ENCODE results near the gene RIMS4. TPM values are rescaled to one million over a fixed set of nuclear protein-coding genes. Genes with fewer than 3 reads are reported as not detected.

The RIMS4 gene
- total RNA-seq, 2 experiments from 2014 or later, result not detected

DNA sequence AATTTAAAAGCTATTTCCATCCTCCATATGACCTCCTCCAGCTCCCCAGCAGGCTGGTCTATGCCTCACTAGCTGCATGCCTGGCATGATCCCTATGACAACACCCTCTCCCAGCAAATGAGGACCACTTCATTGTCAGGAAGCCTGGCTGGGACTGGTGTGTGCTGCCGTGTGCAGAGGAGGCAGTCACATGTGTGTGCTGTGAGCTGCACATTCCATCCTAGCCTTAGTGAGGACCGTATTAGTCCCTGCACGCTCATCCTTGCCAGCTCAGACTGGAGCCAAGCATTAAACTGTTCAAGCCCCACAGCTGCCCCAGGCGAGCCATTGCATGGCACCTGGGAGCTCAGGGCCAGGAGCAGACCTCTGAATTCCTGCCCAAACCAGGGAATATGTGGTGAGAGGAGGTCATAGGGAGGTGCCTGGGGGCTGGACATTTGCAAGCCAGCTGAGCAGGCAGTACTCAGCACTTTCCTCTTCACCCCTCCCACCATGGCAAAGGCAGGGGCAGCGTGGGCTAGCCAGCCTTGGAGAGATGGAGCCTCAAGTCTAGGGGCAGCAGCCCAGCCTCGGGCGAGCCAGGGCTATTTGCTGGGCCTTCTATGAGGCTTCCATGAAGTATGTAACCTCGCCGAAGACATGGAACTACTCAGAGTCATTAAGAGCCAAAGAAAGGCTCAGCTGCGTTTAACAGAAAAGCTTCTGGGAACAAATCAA, 103.9 kb downstream of the RIMS4 start:
- Mint-ChIP-seq H3K36me3 (ENCODE audit: low read depth) (no peaks in the 10 kb centered on the region), H3K27ac (no peak overlapping the region), H3K9me3 (no peaks in the 10 kb centered on the region), H3K4me1 (ENCODE audit: low read depth) (no peaks in the 10 kb centered on the region), H3K27me3 (no peaks in the 10 kb centered on the region), H3K4me3 (no peak overlapping the region)
- POLR2A ChIA-PET, result no interaction called here
- TF ChIP-seq, protein P1, sequence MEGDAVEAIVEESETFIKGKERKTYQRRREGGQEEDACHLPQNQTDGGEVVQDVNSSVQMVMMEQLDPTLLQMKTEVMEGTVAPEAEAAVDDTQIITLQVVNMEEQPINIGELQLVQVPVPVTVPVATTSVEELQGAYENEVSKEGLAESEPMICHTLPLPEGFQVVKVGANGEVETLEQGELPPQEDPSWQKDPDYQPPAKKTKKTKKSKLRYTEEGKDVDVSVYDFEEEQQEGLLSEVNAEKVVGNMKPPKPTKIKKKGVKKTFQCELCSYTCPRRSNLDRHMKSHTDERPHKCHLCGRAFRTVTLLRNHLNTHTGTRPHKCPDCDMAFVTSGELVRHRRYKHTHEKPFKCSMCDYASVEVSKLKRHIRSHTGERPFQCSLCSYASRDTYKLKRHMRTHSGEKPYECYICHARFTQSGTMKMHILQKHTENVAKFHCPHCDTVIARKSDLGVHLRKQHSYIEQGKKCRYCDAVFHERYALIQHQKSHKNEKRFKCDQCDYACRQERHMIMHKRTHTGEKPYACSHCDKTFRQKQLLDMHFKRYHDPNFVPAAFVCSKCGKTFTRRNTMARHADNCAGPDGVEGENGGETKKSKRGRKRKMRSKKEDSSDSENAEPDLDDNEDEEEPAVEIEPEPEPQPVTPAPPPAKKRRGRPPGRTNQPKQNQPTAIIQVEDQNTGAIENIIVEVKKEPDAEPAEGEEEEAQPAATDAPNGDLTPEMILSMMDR (IDR thresholded peaks at IDR 0.05), result no peak
- CTCF ChIA-PET, result no interaction called here
- ATAC-seq (ENCODE audit: poor library complexity) (no peak), DNase-seq (no peak)
- no peaks in the 10 kb centered on the region for H3K27me3 ChIP-seq (ENCODE audit: control insufficient read depth in 1 of 2, insufficient read depth in 2 of 2, low read length in 2 of 2)
- no peaks in the 10 kb centered on the region for H3K9me3 ChIP-seq (ENCODE audit: control insufficient read depth in 1 of 2, insufficient read depth in 1 of 2, low read length in 2 of 2)
- no peaks in the 10 kb centered on the region for H3K4me1 ChIP-seq (ENCODE audit: insufficient read depth, low read length)
- intact Hi-C loops (cut with DNase I, micrococcal nuclease), result no loop called here
- H3K4me3 ChIP-seq (ENCODE audit: low read length), result no peak overlapping the region
- no peaks in the 10 kb centered on the region for H3K36me3 ChIP-seq (ENCODE audit: insufficient read depth, low read length)
- H3K27ac ChIP-seq (ENCODE audit: low read depth in 1 of 2, low read length in 2 of 2), result no peak overlapping the region

DNA sequence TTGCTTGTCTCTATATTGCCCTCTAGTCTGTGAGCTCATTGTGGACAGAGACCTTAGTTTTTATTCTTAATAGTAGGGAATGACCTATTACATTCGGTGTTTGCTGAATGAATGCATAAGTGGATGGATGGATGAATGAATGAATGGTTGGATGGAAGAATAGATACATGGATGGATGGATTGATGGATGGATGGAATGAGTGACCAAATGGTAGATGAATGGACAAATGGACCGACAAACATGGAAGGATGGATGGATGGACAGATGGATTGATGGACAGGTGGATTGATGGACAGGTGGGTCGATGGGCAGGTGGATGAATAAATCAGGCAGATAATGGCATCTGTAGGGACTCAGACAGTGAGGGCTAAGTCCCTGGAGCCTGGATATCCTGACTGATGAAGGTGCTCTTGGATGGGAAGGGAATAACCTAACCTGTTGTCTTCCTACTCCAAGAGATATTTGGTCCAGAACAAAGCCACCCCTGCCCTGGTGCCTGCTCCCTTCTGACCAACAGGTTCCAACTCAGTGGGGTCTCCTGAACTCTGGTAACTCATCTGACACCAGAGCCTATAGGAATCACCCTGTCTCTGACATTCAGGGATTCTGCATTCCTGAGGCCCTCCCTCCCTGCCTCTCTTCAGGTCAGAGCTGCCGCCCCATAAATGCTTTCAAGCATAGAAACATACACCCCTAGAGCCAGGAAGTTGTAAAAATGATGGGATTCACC, 104.8 kb downstream of the RIMS4 start:
- Mint-ChIP-seq H3K27me3 (no peaks in the 10 kb centered on the region), H3K4me3 (no peak overlapping the region), H3K27ac (no peak overlapping the region), H3K36me3 (ENCODE audit: low read depth) (no peaks in the 10 kb centered on the region), H3K9me3 (no peaks in the 10 kb centered on the region), H3K4me1 (ENCODE audit: low read depth) (no peaks in the 10 kb centered on the region)
- no peak overlapping the region for H3K27ac ChIP-seq (ENCODE audit: low read depth in 1 of 2, low read length in 2 of 2)
- no peaks in the 10 kb centered on the region for H3K9me3 ChIP-seq (ENCODE audit: control insufficient read depth in 1 of 2, insufficient read depth in 1 of 2, low read length in 2 of 2)
- H3K4me1 ChIP-seq (ENCODE audit: insufficient read depth, low read length), result no peaks in the 10 kb centered on the region
- intact Hi-C loops (cut with DNase I, micrococcal nuclease), result no loop called here
- ChIA-PET CTCF (no interaction called here), POLR2A (no interaction called here)
- H3K27me3 ChIP-seq (ENCODE audit: control insufficient read depth in 1 of 2, insufficient read depth in 2 of 2, low read length in 2 of 2), result no peaks in the 10 kb centered on the region
- no peaks in the 10 kb centered on the region for H3K36me3 ChIP-seq (ENCODE audit: insufficient read depth, low read length)
- DNase-seq (no peak), ATAC-seq (ENCODE audit: poor library complexity) (no peak)
- H3K4me3 ChIP-seq (ENCODE audit: low read length), result no peak overlapping the region
- TF ChIP-seq, protein P1 (IDR thresholded peaks at IDR 0.05), result no peak

DNA sequence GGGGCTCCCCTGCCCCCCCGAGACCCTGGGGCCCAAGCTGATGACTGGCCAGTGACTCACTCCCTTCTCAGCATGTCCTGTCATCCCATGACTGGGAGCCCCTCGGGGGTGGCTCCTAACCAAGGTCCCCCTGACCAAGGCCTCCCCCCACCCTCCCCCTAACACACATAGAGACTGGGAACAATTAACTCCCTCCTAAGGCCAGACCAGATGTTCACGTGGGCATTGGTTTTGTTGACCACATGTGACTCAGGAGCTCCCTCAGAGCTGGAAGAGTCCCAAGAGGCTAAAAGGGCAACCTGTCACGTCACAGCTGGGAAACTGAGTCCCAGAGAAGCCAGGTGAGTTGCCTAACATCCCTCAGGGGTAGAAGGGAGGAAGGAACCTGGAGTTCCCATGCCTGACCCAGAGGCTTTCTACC, 105.8 kb downstream of the RIMS4 start:
- H3K4me3 Mint-ChIP-seq, result no peak overlapping the region
- no peaks in the 10 kb centered on the region for H3K27me3 Mint-ChIP-seq
- Histone ChIP-seq H3K4me1 (ENCODE audit: insufficient read depth, low read length) (no peaks in the 10 kb centered on the region), H3K27me3 (ENCODE audit: control insufficient read depth in 1 of 2, insufficient read depth in 2 of 2, low read length in 2 of 2) (no peaks in the 10 kb centered on the region), H3K36me3 (ENCODE audit: insufficient read depth, low read length) (no peaks in the 10 kb centered on the region), H3K27ac (ENCODE audit: low read depth in 1 of 2, low read length in 2 of 2) (no peak overlapping the region), H3K4me3 (ENCODE audit: low read length) (no peak overlapping the region), H3K9me3 (ENCODE audit: control insufficient read depth in 1 of 2, insufficient read depth in 1 of 2, low read length in 2 of 2) (no peaks in the 10 kb centered on the region)
- CTCF ChIA-PET, result no interaction called here
- no peak overlapping the region for H3K27ac Mint-ChIP-seq
- H3K4me1 Mint-ChIP-seq (ENCODE audit: low read depth), result no peaks in the 10 kb centered on the region
- DNase-seq (no peak), ATAC-seq (ENCODE audit: poor library complexity) (no peak)
- no peaks in the 10 kb centered on the region for H3K9me3 Mint-ChIP-seq
- intact Hi-C loops (cut with DNase I, micrococcal nuclease), result no loop called here
- POLR2A ChIA-PET, result no interaction called here
- no peaks in the 10 kb centered on the region for H3K36me3 Mint-ChIP-seq (ENCODE audit: low read depth)
- TF ChIP-seq, protein P1 (IDR thresholded peaks at IDR 0.05), result no peak
